GM21390 (cell line): ENCODE results near the gene PNP.
"Not testable (repeated sequence)": the region's sequence is repeated elsewhere in the genome, so short reads cannot be mapped to it uniquely, and the experiment has no call there.

ENCODE experiments used
- ATAC-seq: cut with Tn5 transposase; IDR thresholded peaks from one replicate; pipeline ENCODE4 v1.9.1; 2021; ENCODE audit not compliant: unreplicated experiment

The PNP gene

GRCh38 chr14:20489093-20489994 lies 20.1 kb downstream of the PNP start:
- ATAC-seq: no peak

- no peak for ATAC-seq
Measured at GRCh38 chr14:20490563-20490962, 21.4 kb downstream of the PNP start.

GRCh38 chr14:20492486-20492885 lies 23.3 kb downstream of the PNP start:
- no peak for ATAC-seq

GRCh38 chr14:20493634-20494033 lies 24.4 kb downstream of the PNP start:
- ATAC-seq: no peak

GRCh38 chr14:20494935-20495766 lies 25.9 kb downstream of the PNP start:
- no peak for ATAC-seq

GRCh38 chr14:20498622-20499021 lies 29.4 kb downstream of the PNP start:
- no peak for ATAC-seq

- ATAC-seq: no peak
Measured at GRCh38 chr14:20499108-20499507, 29.9 kb downstream of the PNP start.

- no peak for ATAC-seq
Measured at GRCh38 chr14:20499881-20500280, 30.7 kb downstream of the PNP start.

- no peak for ATAC-seq
Measured at GRCh38 chr14:20501346-20501745, 32.1 kb downstream of the PNP start.

GRCh38 chr14:20503898-20504297 lies 34.7 kb downstream of the PNP start:
- ATAC-seq: no peak

GRCh38 chr14:20506276-20506675 lies 37.1 kb downstream of the PNP start:
- ATAC-seq: not testable (repeated sequence)

GRCh38 chr14:20506752-20507151 lies 37.5 kb downstream of the PNP start:
- not testable (repeated sequence) for ATAC-seq

GRCh38 chr14:20507537-20507936 lies 38.3 kb downstream of the PNP start:
- not testable (repeated sequence) for ATAC-seq

- ATAC-seq: no peak
Measured at GRCh38 chr14:20508367-20508766, 39.2 kb downstream of the PNP start.

GRCh38 chr14:20512177-20512905 lies 43.1 kb downstream of the PNP start:
- no peak for ATAC-seq

GRCh38 chr14:20515846-20516245 lies 46.6 kb downstream of the PNP start:
- ATAC-seq: no peak

- no peak for ATAC-seq
Measured at GRCh38 chr14:20516921-20517320, 47.7 kb downstream of the PNP start.

GRCh38 chr14:20522332-20522731 lies 53.1 kb downstream of the PNP start:
- no peak for ATAC-seq

GRCh38 chr14:20524027-20524426 lies 54.8 kb downstream of the PNP start:
- ATAC-seq: no peak
